ENCODE measurements around the gene TESK2.

The TESK2 gene

GRCh38 chr1:45303520-45304310 is 187.2 kb downstream of the TESK2 start:
- H3K4me1 ChIP-seq (ENCODE audit: control insufficient read depth, low read depth, low read length) = peaks cover 13% of the 10 kb centered on the region
- peak overlapping the region; percentile 77 for H3K27ac ChIP-seq (ENCODE audit: low read depth, low read length)
- no peak overlapping the region for H2BK120ac ChIP-seq (ENCODE audit: low read depth, low read length)
- DNase-seq = peak; percentile 99
- peak overlapping the region; percentile 94 for H3K18ac ChIP-seq (ENCODE audit: low read length)
- H3K9ac ChIP-seq (ENCODE audit: low read length) = peak overlapping the region; percentile 82
- peak overlapping the region; percentile 93 for H3K4ac ChIP-seq (ENCODE audit: low read depth, low read length)
- H4K8ac ChIP-seq (ENCODE audit: low read depth, low read length) = no peak overlapping the region
- WGBS (ENCODE audit: extremely low coverage, insufficient coverage, low lambda C conversion rate) = no CpG with 5 or more reads among the region's 68 CpGs
- H3K56ac ChIP-seq (ENCODE audit: low read length) = peak overlapping the region; percentile 93
- H3K4me2 ChIP-seq (ENCODE audit: low read length) = peak overlapping the region; percentile 90
- H4K5ac ChIP-seq (ENCODE audit: low read length) = no peak overlapping the region
- no peaks in the 10 kb centered on the region for H3K79me2 ChIP-seq (ENCODE audit: control insufficient read depth, insufficient read depth, low read length)
- no peaks in the 10 kb centered on the region for H3K27me3 ChIP-seq (ENCODE audit: insufficient read depth, low read length, poor library complexity)
- H2BK5ac ChIP-seq (ENCODE audit: low read length) = peak overlapping the region; percentile 80
- H3K4me3 ChIP-seq (ENCODE audit: low read length) = peak overlapping the region; percentile 66
- H2BK15ac ChIP-seq (replicated peaks; ENCODE audit: low read depth) = no peak overlapping the region
- H3K36me3 ChIP-seq (ENCODE audit: control insufficient read depth, insufficient read depth, low read length) = no peaks in the 10 kb centered on the region
- no peak overlapping the region for H2AK5ac ChIP-seq (ENCODE audit: low read length)
- peak overlapping the region; percentile 83 for H3K23ac ChIP-seq (ENCODE audit: low read length)
- no peaks in the 10 kb centered on the region for H3K79me1 ChIP-seq (ENCODE audit: low read length)

- Histone ChIP-seq H4K8ac (ENCODE audit: low read depth, low read length) (no peak overlapping the region), H4K5ac (ENCODE audit: low read length) (no peak overlapping the region), H3K4me3 (ENCODE audit: low read length) (no peak overlapping the region), H2BK120ac (ENCODE audit: low read depth, low read length) (no peak overlapping the region), H2AK5ac (ENCODE audit: low read length) (no peak overlapping the region), H3K4me1 (ENCODE audit: control insufficient read depth, low read depth, low read length) (peaks cover 13% of the 10 kb centered on the region), H2BK5ac (ENCODE audit: low read length) (no peak overlapping the region), H3K4ac (ENCODE audit: low read depth, low read length) (no peak overlapping the region), H2BK15ac (replicated peaks; ENCODE audit: low read depth) (no peak overlapping the region), H3K23ac (ENCODE audit: low read length) (no peak overlapping the region), H3K79me2 (ENCODE audit: control insufficient read depth, insufficient read depth, low read length) (no peaks in the 10 kb centered on the region), H3K79me1 (ENCODE audit: low read length) (no peaks in the 10 kb centered on the region), H3K4me2 (ENCODE audit: low read length) (peak overlapping the region; percentile 46), H3K36me3 (ENCODE audit: control insufficient read depth, insufficient read depth, low read length) (no peaks in the 10 kb centered on the region), H3K27ac (ENCODE audit: low read depth, low read length) (no peak overlapping the region), H3K9ac (ENCODE audit: low read length) (peak overlapping the region; percentile 82), H3K18ac (ENCODE audit: low read length) (no peak overlapping the region), H3K56ac (ENCODE audit: low read length) (peak overlapping the region; percentile 96), H3K27me3 (ENCODE audit: insufficient read depth, low read length, poor library complexity) (no peaks in the 10 kb centered on the region)
- no peak for DNase-seq
- no CpG with 5 or more reads among the region's 16 CpGs for WGBS (ENCODE audit: extremely low coverage, insufficient coverage, low lambda C conversion rate)
Observed at GRCh38 chr1:45302505-45303150, 188.3 kb downstream of the TESK2 start.

- no peak overlapping the region for H2BK15ac ChIP-seq (replicated peaks; ENCODE audit: low read depth)
- H3K18ac ChIP-seq (ENCODE audit: low read length) = no peak overlapping the region
- H3K4me2 ChIP-seq (ENCODE audit: low read length) = no peak overlapping the region
- no peak overlapping the region for H3K4me3 ChIP-seq (ENCODE audit: low read length)
- H3K4me1 ChIP-seq (ENCODE audit: control insufficient read depth, low read depth, low read length) = peaks cover 11% of the 10 kb centered on the region
- H2BK5ac ChIP-seq (ENCODE audit: low read length) = no peak overlapping the region
- H3K4ac ChIP-seq (ENCODE audit: low read depth, low read length) = no peak overlapping the region
- H3K36me3 ChIP-seq (ENCODE audit: control insufficient read depth, insufficient read depth, low read length) = no peaks in the 10 kb centered on the region
- H3K23ac ChIP-seq (ENCODE audit: low read length) = no peak overlapping the region
- DNase-seq = no peak
- H3K79me2 ChIP-seq (ENCODE audit: control insufficient read depth, insufficient read depth, low read length) = no peaks in the 10 kb centered on the region
- H3K56ac ChIP-seq (ENCODE audit: low read length) = no peak overlapping the region
- H3K79me1 ChIP-seq (ENCODE audit: low read length) = no peaks in the 10 kb centered on the region
- H4K5ac ChIP-seq (ENCODE audit: low read length) = no peak overlapping the region
- no peak overlapping the region for H2AK5ac ChIP-seq (ENCODE audit: low read length)
- no peak overlapping the region for H3K9ac ChIP-seq (ENCODE audit: low read length)
- H3K27ac ChIP-seq (ENCODE audit: low read depth, low read length) = no peak overlapping the region
- H4K8ac ChIP-seq (ENCODE audit: low read depth, low read length) = no peak overlapping the region
- no peak overlapping the region for H2BK120ac ChIP-seq (ENCODE audit: low read depth, low read length)
- no peaks in the 10 kb centered on the region for H3K27me3 ChIP-seq (ENCODE audit: insufficient read depth, low read length, poor library complexity)
- WGBS (ENCODE audit: extremely low coverage, insufficient coverage, low lambda C conversion rate) = no CpG with 5 or more reads among the region's 2 CpGs
Observed at GRCh38 chr1:45300669-45300997, 190.3 kb downstream of the TESK2 start.

GRCh38 chr1:45299981-45300668 is 190.8 kb downstream of the TESK2 start:
- H3K4me3 ChIP-seq (ENCODE audit: low read length) = no peak overlapping the region
- no peaks in the 10 kb centered on the region for H3K79me1 ChIP-seq (ENCODE audit: low read length)
- no peak overlapping the region for H3K4ac ChIP-seq (ENCODE audit: low read depth, low read length)
- no peak overlapping the region for H3K27ac ChIP-seq (ENCODE audit: low read depth, low read length)
- no peak overlapping the region for H3K23ac ChIP-seq (ENCODE audit: low read length)
- H3K4me2 ChIP-seq (ENCODE audit: low read length) = no peak overlapping the region
- no peak overlapping the region for H2BK120ac ChIP-seq (ENCODE audit: low read depth, low read length)
- H2BK5ac ChIP-seq (ENCODE audit: low read length) = no peak overlapping the region
- peaks cover 9% of the 10 kb centered on the region for H3K4me1 ChIP-seq (ENCODE audit: control insufficient read depth, low read depth, low read length)
- WGBS (ENCODE audit: extremely low coverage, insufficient coverage, low lambda C conversion rate) = no CpG with 5 or more reads among the region's 4 CpGs
- H3K36me3 ChIP-seq (ENCODE audit: control insufficient read depth, insufficient read depth, low read length) = no peaks in the 10 kb centered on the region
- H3K79me2 ChIP-seq (ENCODE audit: control insufficient read depth, insufficient read depth, low read length) = no peaks in the 10 kb centered on the region
- H2BK15ac ChIP-seq (replicated peaks; ENCODE audit: low read depth) = no peak overlapping the region
- H3K56ac ChIP-seq (ENCODE audit: low read length) = no peak overlapping the region
- H4K8ac ChIP-seq (ENCODE audit: low read depth, low read length) = no peak overlapping the region
- H4K5ac ChIP-seq (ENCODE audit: low read length) = no peak overlapping the region
- H3K9ac ChIP-seq (ENCODE audit: low read length) = no peak overlapping the region
- H2AK5ac ChIP-seq (ENCODE audit: low read length) = no peak overlapping the region
- peak; percentile 83 for DNase-seq
- no peaks in the 10 kb centered on the region for H3K27me3 ChIP-seq (ENCODE audit: insufficient read depth, low read length, poor library complexity)
- no peak overlapping the region for H3K18ac ChIP-seq (ENCODE audit: low read length)

- H3K56ac ChIP-seq (ENCODE audit: low read length) = no peak overlapping the region
Observed at GRCh38 chr1:45299296-45299695, 191.7 kb downstream of the TESK2 start.

More at GRCh38 chr1:45299296-45299695, 191.7 kb downstream of the TESK2 start:
- no peaks in the 10 kb centered on the region for H3K36me3 ChIP-seq (ENCODE audit: control insufficient read depth, insufficient read depth, low read length)
- no peak overlapping the region for H4K5ac ChIP-seq (ENCODE audit: low read length)
- no peaks in the 10 kb centered on the region for H3K27me3 ChIP-seq (ENCODE audit: insufficient read depth, low read length, poor library complexity)
- H3K4me3 ChIP-seq (ENCODE audit: low read length) = no peak overlapping the region
- H3K4me1 ChIP-seq (ENCODE audit: control insufficient read depth, low read depth, low read length) = peaks cover 4% of the 10 kb centered on the region
- no peak overlapping the region for H3K4me2 ChIP-seq (ENCODE audit: low read length)
- no peak overlapping the region for H3K4ac ChIP-seq (ENCODE audit: low read depth, low read length)
- no peak overlapping the region for H2BK15ac ChIP-seq (replicated peaks; ENCODE audit: low read depth)
- H3K79me1 ChIP-seq (ENCODE audit: low read length) = no peaks in the 10 kb centered on the region
- H2AK5ac ChIP-seq (ENCODE audit: low read length) = no peak overlapping the region
- no peak for DNase-seq
- no peak overlapping the region for H3K23ac ChIP-seq (ENCODE audit: low read length)
- H3K18ac ChIP-seq (ENCODE audit: low read length) = no peak overlapping the region
- H2BK120ac ChIP-seq (ENCODE audit: low read depth, low read length) = no peak overlapping the region
- H4K8ac ChIP-seq (ENCODE audit: low read depth, low read length) = no peak overlapping the region
- H2BK5ac ChIP-seq (ENCODE audit: low read length) = no peak overlapping the region
- no CpG with 5 or more reads among the region's 1 CpG for WGBS (ENCODE audit: extremely low coverage, insufficient coverage, low lambda C conversion rate)
- no peak overlapping the region for H3K9ac ChIP-seq (ENCODE audit: low read length)
- H3K79me2 ChIP-seq (ENCODE audit: control insufficient read depth, insufficient read depth, low read length) = no peaks in the 10 kb centered on the region
- H3K27ac ChIP-seq (ENCODE audit: low read depth, low read length) = no peak overlapping the region
